NCI-H2107 (cell line): ENCODE data around the gene PLCG1.
"Not testable (repeated sequence)": the region's sequence is repeated elsewhere in the genome, so short reads cannot be mapped to it uniquely, and the experiment has no call there.

Experiments used
- DNase-seq: peaks from one replicate; lab custom pipeline; 2025; lab: John Stamatoyannopoulos, UW

PLCG1 gene

GRCh38 chr20:41124451-41125094 is 12.8 kb upstream of the PLCG1 start:
- DNase-seq, result no peak

- DNase-seq, result no peak
These were observed 11.5 kb upstream of the PLCG1 start for GRCh38 chr20:41125530-41126457.

- no peak for DNase-seq
These were observed 10.6 kb upstream of the PLCG1 start for GRCh38 chr20:41126719-41127118.

GRCh38 chr20:41128317-41128716 is 9.0 kb upstream of the PLCG1 start:
- not testable (repeated sequence) for DNase-seq

GRCh38 chr20:41131594-41132387 is 5.6 kb upstream of the PLCG1 start:
- no peak for DNase-seq

- DNase-seq, result not testable (repeated sequence)
These were observed 5.0 kb upstream of the PLCG1 start for GRCh38 chr20:41132388-41132775.

- DNase-seq, result no peak
These were observed 3.5 kb upstream of the PLCG1 start for GRCh38 chr20:41133709-41134361.

- no peak for DNase-seq
These were observed 2.8 kb upstream of the PLCG1 start for GRCh38 chr20:41134362-41135186.

GRCh38 chr20:41135187-41135887 is 2.0 kb upstream of the PLCG1 start:
- no peak for DNase-seq

GRCh38 chr20:41135888-41136679 is 1.3 kb upstream of the PLCG1 start:
- DNase-seq, result no peak

- DNase-seq, result no peak
These were observed 501 bp downstream of the PLCG1 start for GRCh38 chr20:41137614-41138474.

- DNase-seq, result no peak
These were observed 1.3 kb downstream of the PLCG1 start for GRCh38 chr20:41138475-41139226.

GRCh38 chr20:41139227-41140093 is 2.1 kb downstream of the PLCG1 start:
- no peak for DNase-seq

GRCh38 chr20:41140226-41141133 is 3.1 kb downstream of the PLCG1 start:
- no peak for DNase-seq

- no peak for DNase-seq
These were observed 3.9 kb downstream of the PLCG1 start for GRCh38 chr20:41141153-41141815.
